ENCODE results near the gene JMJD8.

Gene JMJD8

DNA sequence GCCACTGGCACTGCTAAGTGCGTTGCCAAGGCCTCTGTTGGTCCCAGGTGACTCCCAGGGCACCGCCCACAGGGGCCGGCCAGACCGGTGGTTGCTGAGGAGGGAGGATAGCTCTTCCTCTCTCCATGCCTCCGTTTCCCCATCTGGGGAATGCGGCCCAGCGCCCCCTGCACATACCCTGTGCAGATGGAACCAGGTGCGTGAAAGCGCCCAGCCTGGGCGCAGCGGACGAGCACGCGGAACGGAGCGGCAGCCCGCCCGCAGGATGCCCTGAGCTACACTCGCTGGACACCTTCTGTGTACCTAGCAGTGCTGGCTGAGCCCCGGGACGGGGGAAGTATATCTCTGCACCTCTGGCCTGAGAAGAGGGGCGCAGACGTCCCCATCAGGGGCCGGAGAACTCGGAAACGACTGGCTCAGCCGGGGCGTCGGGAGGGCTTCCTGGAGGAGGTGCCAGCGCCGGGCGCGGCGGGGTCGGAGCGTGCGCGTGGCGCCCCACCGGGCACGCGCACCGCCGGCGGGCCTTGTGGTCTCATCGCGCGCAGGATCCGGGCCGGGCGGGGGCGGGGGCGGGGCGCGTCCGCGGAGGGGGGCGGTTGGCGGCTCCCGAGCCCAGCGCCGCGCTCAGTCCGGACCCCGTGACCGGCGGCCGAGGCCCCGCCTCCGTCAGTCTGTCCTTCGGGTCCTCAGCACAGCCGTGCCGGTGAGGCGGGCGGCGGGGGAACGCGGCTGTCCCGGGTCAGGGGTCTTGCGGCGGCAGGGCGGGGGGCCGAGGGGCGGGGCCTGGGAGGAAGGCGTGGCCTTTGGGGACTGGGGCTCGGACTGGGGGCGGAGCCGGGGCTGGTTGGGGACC, 42.5 kb upstream of the JMJD8 start, which contains the start of the genes CCDC78 and HAGHL:
Gene CCDC78, minus strand, starts transcription at position 6 of the 853 bp plus-strand sequence. CDS start 76 bp downstream, outside the sequence.
Gene HAGHL, plus strand, starts transcription at position 669 of the 853 bp plus-strand sequence. CDS start 404 bp downstream, outside the sequence.
- no peaks in the 10 kb centered on the region for H3K36me3 ChIP-seq (ENCODE audit: control insufficient read depth, insufficient read depth, low read length)
- H3K4me3 ChIP-seq (ENCODE audit: low read length), result peak within 1 kb of the TSS; percentile 59
- H3K4me1 ChIP-seq (ENCODE audit: control insufficient read depth, insufficient read depth, low read length), result no peaks in the 10 kb centered on the region
- no peak within 1 kb of the TSS for H3K27ac ChIP-seq (ENCODE audit: low read depth, low read length)
- peaks cover 17% of the 10 kb centered on the region for H3K27me3 ChIP-seq (ENCODE audit: control insufficient read depth, insufficient read depth, low read length)
- H3K9ac ChIP-seq (ENCODE audit: low read length), result no peak within 1 kb of the TSS

- no peaks in the 10 kb centered on the region for H3K4me1 ChIP-seq (ENCODE audit: control insufficient read depth, insufficient read depth, low read length)
- H3K9ac ChIP-seq (ENCODE audit: low read length), result no peak overlapping the region
- H3K27ac ChIP-seq (ENCODE audit: low read depth, low read length), result no peak overlapping the region
- no peaks in the 10 kb centered on the region for H3K36me3 ChIP-seq (ENCODE audit: control insufficient read depth, insufficient read depth, low read length)
- peaks cover 17% of the 10 kb centered on the region for H3K27me3 ChIP-seq (ENCODE audit: control insufficient read depth, insufficient read depth, low read length)
- peak overlapping the region; percentile 40 for H3K4me3 ChIP-seq (ENCODE audit: low read length)
Measured at GRCh38 chr16:726188-726437, 42.0 kb upstream of the JMJD8 start.

- Histone ChIP-seq H3K4me3 (ENCODE audit: low read length) (peak overlapping the region; percentile 40), H3K27me3 (ENCODE audit: control insufficient read depth, insufficient read depth, low read length) (peaks cover 17% of the 10 kb centered on the region), H3K9ac (ENCODE audit: low read length) (no peak overlapping the region), H3K4me1 (ENCODE audit: control insufficient read depth, insufficient read depth, low read length) (no peaks in the 10 kb centered on the region), H3K36me3 (ENCODE audit: control insufficient read depth, insufficient read depth, low read length) (no peaks in the 10 kb centered on the region), H3K27ac (ENCODE audit: low read depth, low read length) (no peak overlapping the region)
Measured at GRCh38 chr16:725463-726187, 41.5 kb upstream of the JMJD8 start.

GRCh38 chr16:725041-725376, 40.9 kb upstream of the JMJD8 start:
- Histone ChIP-seq H3K4me3 (ENCODE audit: low read length) (no peak overlapping the region), H3K36me3 (ENCODE audit: control insufficient read depth, insufficient read depth, low read length) (no peaks in the 10 kb centered on the region), H3K27ac (ENCODE audit: low read depth, low read length) (no peak overlapping the region), H3K27me3 (ENCODE audit: control insufficient read depth, insufficient read depth, low read length) (peaks cover 17% of the 10 kb centered on the region), H3K4me1 (ENCODE audit: control insufficient read depth, insufficient read depth, low read length) (peaks cover 4% of the 10 kb centered on the region), H3K9ac (ENCODE audit: low read length) (no peak overlapping the region)

DNA sequence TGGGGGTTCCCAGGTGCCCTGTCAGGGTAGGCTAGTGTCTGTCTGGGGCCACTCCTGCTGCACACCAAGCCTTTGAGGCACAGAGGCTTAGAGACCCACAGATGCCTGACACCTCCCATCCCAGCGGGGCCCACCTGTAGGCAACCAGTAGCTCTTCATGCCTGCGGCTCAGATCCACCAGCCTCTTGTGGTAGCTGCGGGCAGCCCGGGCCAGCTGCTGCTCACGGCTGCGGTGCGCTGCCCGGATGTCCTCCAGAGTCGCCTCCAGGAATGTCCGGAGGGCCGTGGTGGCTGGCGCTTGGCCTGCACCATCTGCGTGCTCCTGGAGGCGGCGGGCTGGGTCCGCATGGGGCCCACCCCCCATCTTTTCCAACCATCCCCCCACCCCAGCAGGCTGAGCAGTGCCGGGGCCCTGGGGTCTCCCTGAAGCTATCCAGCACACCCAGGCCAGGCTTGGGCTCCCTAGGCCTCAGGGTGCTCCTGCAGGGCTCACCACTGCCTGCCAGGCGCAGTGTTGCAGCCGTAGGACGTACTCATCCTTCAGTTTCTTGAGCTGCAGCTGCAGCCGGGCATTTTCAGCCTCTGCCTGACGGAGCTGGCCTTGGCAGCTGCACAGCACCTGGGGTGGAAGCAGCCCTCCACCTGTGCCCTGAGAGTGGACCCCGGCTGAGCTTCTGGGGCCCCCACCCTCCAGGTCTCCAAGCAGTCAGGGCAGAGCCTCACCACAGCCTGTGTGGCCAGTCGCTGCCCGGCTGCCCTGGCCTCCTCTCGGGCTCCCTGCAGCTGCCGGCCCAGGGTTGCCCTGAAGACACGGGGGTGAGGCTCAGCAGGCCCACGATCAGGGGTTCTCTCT, 40.3 kb upstream of the JMJD8 start:
- Histone ChIP-seq H3K4me1 (ENCODE audit: control insufficient read depth, insufficient read depth, low read length) (peaks cover 8% of the 10 kb centered on the region), H3K27me3 (ENCODE audit: control insufficient read depth, insufficient read depth, low read length) (peaks cover 17% of the 10 kb centered on the region), H3K27ac (ENCODE audit: low read depth, low read length) (no peak overlapping the region)

DNA sequence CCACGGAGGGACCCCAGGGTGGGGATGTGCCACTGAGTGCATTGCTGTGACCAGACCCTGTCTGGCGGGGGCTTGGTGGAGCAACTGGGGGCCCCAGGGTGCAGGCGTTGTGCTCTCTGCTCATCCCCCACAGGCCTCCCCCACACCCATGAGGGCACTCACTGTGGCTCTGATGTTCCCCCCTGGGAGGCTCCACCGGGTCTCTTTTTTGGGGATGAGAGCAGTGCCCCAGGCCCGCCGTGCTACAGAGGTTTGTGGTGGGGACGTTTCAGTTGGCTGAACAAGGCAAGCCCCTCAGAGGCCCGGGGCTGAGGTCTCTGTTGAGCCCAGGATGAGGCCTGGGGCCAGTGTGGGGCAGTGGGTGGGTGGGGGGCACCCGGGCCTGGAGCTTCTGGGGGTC, 39.6 kb upstream of the JMJD8 start:
- Histone ChIP-seq H3K27me3 (ENCODE audit: control insufficient read depth, insufficient read depth, low read length) (peaks cover 17% of the 10 kb centered on the region), H3K4me1 (ENCODE audit: control insufficient read depth, insufficient read depth, low read length) (peaks cover 8% of the 10 kb centered on the region), H3K4me3 (ENCODE audit: low read length) (no peak overlapping the region), H3K36me3 (ENCODE audit: control insufficient read depth, insufficient read depth, low read length) (no peaks in the 10 kb centered on the region), H3K27ac (ENCODE audit: low read depth, low read length) (no peak overlapping the region), H3K9ac (ENCODE audit: low read length) (no peak overlapping the region)

More for the DNA sequence above, 40.3 kb upstream of the JMJD8 start:
- H3K36me3 ChIP-seq (ENCODE audit: control insufficient read depth, insufficient read depth, low read length), result no peaks in the 10 kb centered on the region
- no peak overlapping the region for H3K9ac ChIP-seq (ENCODE audit: low read length)
- no peak overlapping the region for H3K4me3 ChIP-seq (ENCODE audit: low read length)

- Histone ChIP-seq H3K4me1 (ENCODE audit: control insufficient read depth, insufficient read depth, low read length) (peaks cover 8% of the 10 kb centered on the region), H3K27ac (ENCODE audit: low read depth, low read length) (no peak overlapping the region), H3K4me3 (ENCODE audit: low read length) (no peak overlapping the region), H3K36me3 (ENCODE audit: control insufficient read depth, insufficient read depth, low read length) (no peaks in the 10 kb centered on the region), H3K9ac (ENCODE audit: low read length) (no peak overlapping the region), H3K27me3 (ENCODE audit: control insufficient read depth, insufficient read depth, low read length) (peaks cover 17% of the 10 kb centered on the region)
Measured at GRCh38 chr16:722835-723633, 38.9 kb upstream of the JMJD8 start.

- peaks cover 8% of the 10 kb centered on the region for H3K4me1 ChIP-seq (ENCODE audit: control insufficient read depth, insufficient read depth, low read length)
- peak overlapping the region; percentile 87 for H3K27ac ChIP-seq (ENCODE audit: low read depth, low read length)
- H3K9ac ChIP-seq (ENCODE audit: low read length), result no peak overlapping the region
- no peaks in the 10 kb centered on the region for H3K36me3 ChIP-seq (ENCODE audit: control insufficient read depth, insufficient read depth, low read length)
- peak overlapping the region; percentile 92 for H3K4me3 ChIP-seq (ENCODE audit: low read length)
- H3K27me3 ChIP-seq (ENCODE audit: control insufficient read depth, insufficient read depth, low read length), result peaks cover 11% of the 10 kb centered on the region
Measured at GRCh38 chr16:721765-722540, 37.8 kb upstream of the JMJD8 start.

DNA sequence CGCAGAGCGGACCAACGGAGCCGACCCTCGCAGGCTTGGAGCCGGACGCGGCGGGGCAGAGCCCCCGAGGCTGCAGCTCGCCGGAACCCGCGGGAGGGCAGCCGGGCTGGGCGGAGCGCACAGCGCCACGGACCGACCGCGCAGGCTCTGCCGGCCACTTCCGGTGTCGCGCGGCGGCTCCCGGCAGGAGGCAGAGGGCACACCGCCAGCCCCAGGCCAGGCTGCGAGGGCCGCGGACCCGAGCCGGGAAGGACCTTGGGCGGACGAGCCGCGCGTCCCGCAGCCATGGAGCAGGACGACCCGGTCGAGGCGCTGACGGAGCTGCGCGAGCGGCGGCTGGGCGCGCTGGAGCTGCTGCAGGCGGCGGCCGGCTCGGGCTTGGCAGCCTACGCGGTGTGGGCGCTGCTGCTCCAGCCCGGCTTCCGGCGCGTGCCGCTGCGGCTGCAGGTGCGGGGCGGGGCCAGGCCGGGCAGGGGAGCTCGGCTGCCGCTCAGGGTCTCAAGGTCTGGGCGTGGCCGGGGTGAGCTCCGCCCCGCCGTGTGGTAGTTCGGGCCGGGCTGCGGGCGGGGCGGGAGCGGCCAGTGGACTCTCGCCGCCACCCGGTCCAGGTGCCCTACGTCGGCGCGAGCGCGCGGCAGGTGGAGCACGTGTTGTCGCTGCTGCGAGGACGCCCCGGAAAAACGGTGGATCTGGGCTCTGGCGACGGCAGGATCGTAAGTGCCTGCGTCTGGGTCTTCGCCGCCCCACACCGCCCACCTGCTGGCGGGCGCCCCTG, 37.0 kb upstream of the JMJD8 start, which contains the start of gene ANTKMT:
Gene ANTKMT, plus strand, starts transcription at position 157 of the 775 bp plus-strand sequence. Its CDS starts 129 bp downstream, at position 286.
- H3K36me3 ChIP-seq (ENCODE audit: control insufficient read depth, insufficient read depth, low read length), result no peaks in the 10 kb centered on the region
- peak within 1 kb of the TSS; percentile 70 for H3K9ac ChIP-seq (ENCODE audit: low read length)
- H3K4me3 ChIP-seq (ENCODE audit: low read length), result peak within 1 kb of the TSS; percentile 92
- peaks cover 11% of the 10 kb centered on the region for H3K27me3 ChIP-seq (ENCODE audit: control insufficient read depth, insufficient read depth, low read length)
- peak within 1 kb of the TSS; percentile 87 for H3K27ac ChIP-seq (ENCODE audit: low read depth, low read length)
- H3K4me1 ChIP-seq (ENCODE audit: control insufficient read depth, insufficient read depth, low read length), result peaks cover 10% of the 10 kb centered on the region

- Histone ChIP-seq H3K36me3 (ENCODE audit: control insufficient read depth, insufficient read depth, low read length) (no peaks in the 10 kb centered on the region), H3K27ac (ENCODE audit: low read depth, low read length) (peak overlapping the region; percentile 87), H3K27me3 (ENCODE audit: control insufficient read depth, insufficient read depth, low read length) (peaks cover 13% of the 10 kb centered on the region), H3K4me3 (ENCODE audit: low read length) (peak overlapping the region; percentile 92), H3K4me1 (ENCODE audit: control insufficient read depth, insufficient read depth, low read length) (peaks cover 15% of the 10 kb centered on the region), H3K9ac (ENCODE audit: low read length) (peak overlapping the region; percentile 70)
Measured at GRCh38 chr16:720447-720989, 36.4 kb upstream of the JMJD8 start.
